Activated CD8-positive, alpha-beta T cell treated with anti-CD3 and anti-CD28 coated beads for 36 hours (primary cell): Measurements from ENCODE around the gene ECSIT. TPM values are rescaled to one million over a fixed set of nuclear protein-coding genes. Genes with fewer than 3 reads are reported as not detected.
A peak's percentile ranks its signal among the peaks of the same experiment; 100 is the strongest.

ENCODE experiments used
- ATAC-seq: fragments of 200-7000 bp; cut with Tn5 transposase; one replicate; pipeline ENCODE4 v1.10.0; 2021; ENCODE audit warnings: mild to moderate bottlenecking, moderate library complexity
- CTCF ChIA-PET: fragments of 350-600 bp; sonication (Branson Sonifier 250); formaldehyde crosslinking; loops from one replicate; lab custom pipeline; 2021; ENCODE audit warnings: antibody characterized with exemption; lab: Charles Lee
- POLR2A ChIA-PET: fragments of 350-600 bp; sonication (Branson Sonifier 250); formaldehyde crosslinking; loops from one replicate; lab custom pipeline; 2021; ENCODE audit warnings: antibody characterized with exemption; lab: Charles Lee
- DNase-seq: peaks from one replicate; pipeline ENCODE4 v3.0.0-alpha.2; 2020
- H3K27ac Mint-ChIP-seq: one replicate; pipeline ENCODE4 v1.8.0; 2021; ENCODE audit warnings: mild to moderate bottlenecking, mixed read lengths
- H3K27me3 Mint-ChIP-seq: one replicate; pipeline ENCODE4 v1.8.0; 2021; ENCODE audit warnings: mixed read lengths
- H3K36me3 Mint-ChIP-seq: one replicate; pipeline ENCODE4 v1.8.0; 2021; ENCODE audit warnings: low read depth, mixed read lengths
- H3K4me1 Mint-ChIP-seq: one replicate; pipeline ENCODE4 v1.8.0; 2021; ENCODE audit warnings: low read depth, mixed read lengths
- H3K4me3 Mint-ChIP-seq: one replicate; pipeline ENCODE4 v1.8.0; 2021; ENCODE audit warnings: mild to moderate bottlenecking, moderate library complexity, mixed read lengths
- H3K9me3 Mint-ChIP-seq: one replicate; pipeline ENCODE4 v1.8.0; 2021; ENCODE audit warnings: mixed read lengths
- intact Hi-C: fragments of 100-400 bp; cut with micrococcal nuclease; formaldehyde crosslinking; loops from one replicate; pipeline ENCODE4 v1.10.0; 2022
- total RNA-seq, 2 experiments: library from RNA; stranded (reverse); gene quantifications; one replicate each; pipeline ENCODE4 v1.2.3, GENCODE V29; 2021
- TF ChIP-seq, protein P1 (sequence below): fragments of 200-600 bp; IDR thresholded peaks from one replicate; pipeline ENCODE4 v1.8.0; 2022; ENCODE audit warnings: antibody characterized with exemption, mild to moderate bottlenecking

ECSIT gene
- total RNA-seq, 2 experiments from 2014 or later: 51.2 to 53.9 TPM

DNA sequence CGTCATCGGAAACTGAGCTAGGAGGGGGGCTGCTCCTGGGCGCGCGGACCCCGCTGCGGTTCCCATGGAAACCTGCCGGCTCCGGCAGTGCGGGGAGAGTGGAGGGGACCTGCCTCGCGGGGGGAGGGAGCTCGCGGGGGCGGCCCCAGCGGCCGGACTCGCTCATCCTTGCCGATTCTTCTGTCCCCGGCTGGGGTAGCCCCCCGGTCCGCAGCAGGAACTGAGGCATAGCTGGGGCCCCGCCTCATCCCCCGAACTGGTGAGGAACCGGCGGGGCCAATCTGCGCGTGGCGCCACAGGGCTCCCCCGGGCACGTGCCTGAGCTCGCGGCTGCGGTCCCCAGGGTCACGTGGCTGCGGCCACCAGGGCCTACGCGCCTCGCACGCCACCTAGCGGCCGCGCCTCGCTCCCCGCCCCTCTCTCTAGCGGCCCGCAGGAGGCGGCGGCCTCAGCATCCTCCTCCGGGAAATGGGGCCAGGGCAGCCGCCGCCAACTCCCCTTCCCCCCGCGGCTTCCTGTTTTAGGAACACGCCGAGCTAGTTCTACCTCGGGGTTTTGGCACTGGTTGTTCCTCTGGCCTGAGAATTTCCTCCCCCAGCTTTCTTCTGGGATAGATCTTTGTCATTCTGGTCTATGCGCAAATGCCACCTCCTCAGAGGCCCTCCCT, 46.4 kb downstream of the ECSIT start:
- peaks cover 21% of the 10 kb centered on the region for H3K27me3 Mint-ChIP-seq
- TF ChIP-seq, protein P1, sequence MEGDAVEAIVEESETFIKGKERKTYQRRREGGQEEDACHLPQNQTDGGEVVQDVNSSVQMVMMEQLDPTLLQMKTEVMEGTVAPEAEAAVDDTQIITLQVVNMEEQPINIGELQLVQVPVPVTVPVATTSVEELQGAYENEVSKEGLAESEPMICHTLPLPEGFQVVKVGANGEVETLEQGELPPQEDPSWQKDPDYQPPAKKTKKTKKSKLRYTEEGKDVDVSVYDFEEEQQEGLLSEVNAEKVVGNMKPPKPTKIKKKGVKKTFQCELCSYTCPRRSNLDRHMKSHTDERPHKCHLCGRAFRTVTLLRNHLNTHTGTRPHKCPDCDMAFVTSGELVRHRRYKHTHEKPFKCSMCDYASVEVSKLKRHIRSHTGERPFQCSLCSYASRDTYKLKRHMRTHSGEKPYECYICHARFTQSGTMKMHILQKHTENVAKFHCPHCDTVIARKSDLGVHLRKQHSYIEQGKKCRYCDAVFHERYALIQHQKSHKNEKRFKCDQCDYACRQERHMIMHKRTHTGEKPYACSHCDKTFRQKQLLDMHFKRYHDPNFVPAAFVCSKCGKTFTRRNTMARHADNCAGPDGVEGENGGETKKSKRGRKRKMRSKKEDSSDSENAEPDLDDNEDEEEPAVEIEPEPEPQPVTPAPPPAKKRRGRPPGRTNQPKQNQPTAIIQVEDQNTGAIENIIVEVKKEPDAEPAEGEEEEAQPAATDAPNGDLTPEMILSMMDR: peak; percentile 93
- H3K36me3 Mint-ChIP-seq: peaks cover 8% of the 10 kb centered on the region
- intact Hi-C loops: no loop called here
- H3K4me1 Mint-ChIP-seq: peaks cover 18% of the 10 kb centered on the region
- POLR2A ChIA-PET: interaction anchor here (0.6 to 1.6 kb wide), 15 partner anchors 16 to 1141 kb away, joined by 3 to 8 read pairs (median 4); partner anchors contain the start of genes ELOF1, ODAD3 and ZNF653
- peak overlapping the region; percentile 83 for H3K27ac Mint-ChIP-seq
- no peaks in the 10 kb centered on the region for H3K9me3 Mint-ChIP-seq
- peak overlapping the region; percentile 70 for H3K4me3 Mint-ChIP-seq
- DNase-seq (peak; percentile 94), ATAC-seq (peak; percentile 59)
- CTCF ChIA-PET: interaction anchor here (0.6 to 3.4 kb wide), 51 partner anchors 9 to 674 kb away, joined by 3 to 38 read pairs (median 5); partner anchors contain the start of genes ANGPTL8, CCDC159, ECSIT and ELOF1

DNA sequence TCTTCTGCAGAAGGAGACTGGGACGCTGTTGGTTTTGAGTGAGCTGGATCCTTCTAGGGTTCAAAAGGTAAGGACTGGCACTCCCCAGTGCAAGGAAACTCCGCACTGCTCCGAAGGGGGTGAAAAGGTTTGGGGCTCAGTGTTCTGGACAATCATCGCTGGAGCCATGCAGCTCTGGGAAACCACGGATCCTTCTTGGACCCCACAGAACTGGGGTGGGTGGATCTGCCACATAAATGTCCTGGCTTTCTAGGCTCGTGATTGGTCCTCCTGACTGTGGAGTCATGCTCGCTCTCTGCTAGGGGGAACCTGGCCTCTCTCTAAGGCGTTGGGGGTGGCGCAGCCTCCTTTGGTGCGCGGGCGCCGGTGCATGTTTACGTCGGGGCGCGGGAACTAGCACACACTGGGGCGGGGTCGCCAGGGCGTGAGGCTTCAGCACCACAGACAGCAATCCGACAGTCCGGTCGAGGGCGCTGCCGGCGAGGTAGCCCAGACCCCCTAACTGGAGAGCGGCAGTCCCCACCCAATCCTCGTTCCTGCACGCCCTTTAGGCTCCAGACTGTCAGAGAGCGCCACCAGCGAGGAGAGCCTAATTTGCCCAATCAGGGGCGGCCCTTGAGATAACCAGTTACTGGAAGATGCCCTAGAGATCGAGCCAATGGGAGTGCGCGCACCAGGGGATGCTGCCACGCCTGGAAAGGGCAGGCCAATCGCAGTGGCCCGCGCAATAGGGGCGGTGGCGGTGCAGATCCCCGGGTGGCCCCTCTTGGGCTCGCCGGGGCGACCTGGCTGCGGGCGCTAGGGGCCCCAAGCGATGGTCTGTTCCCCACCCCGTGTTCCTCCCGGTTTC, 47.2 kb downstream of the ECSIT start:
- ATAC-seq (peak; percentile 91), DNase-seq (peak; percentile 96)
- TF ChIP-seq, protein P1: no peak
- Mint-ChIP-seq H3K4me1 (peaks cover 18% of the 10 kb centered on the region), H3K9me3 (no peaks in the 10 kb centered on the region), H3K27me3 (peaks cover 26% of the 10 kb centered on the region), H3K4me3 (peak overlapping the region; percentile 70), H3K36me3 (peaks cover 8% of the 10 kb centered on the region), H3K27ac (peak overlapping the region; percentile 83)
- CTCF ChIA-PET: interaction anchor here (0.6 to 3.4 kb wide), 45 partner anchors 8 to 675 kb away, joined by 3 to 38 read pairs (median 5); partner anchors contain the start of genes ANGPTL8, CCDC159, ECSIT and EPOR
- POLR2A ChIA-PET: interaction anchor here (0.8 to 1.6 kb wide), 13 partner anchors 17 to 143 kb away, joined by 3 to 8 read pairs (median 4); partner anchors contain the start of genes CCDC159, ELOF1, ODAD3 and ZNF653
- intact Hi-C loops: no loop called here

DNA sequence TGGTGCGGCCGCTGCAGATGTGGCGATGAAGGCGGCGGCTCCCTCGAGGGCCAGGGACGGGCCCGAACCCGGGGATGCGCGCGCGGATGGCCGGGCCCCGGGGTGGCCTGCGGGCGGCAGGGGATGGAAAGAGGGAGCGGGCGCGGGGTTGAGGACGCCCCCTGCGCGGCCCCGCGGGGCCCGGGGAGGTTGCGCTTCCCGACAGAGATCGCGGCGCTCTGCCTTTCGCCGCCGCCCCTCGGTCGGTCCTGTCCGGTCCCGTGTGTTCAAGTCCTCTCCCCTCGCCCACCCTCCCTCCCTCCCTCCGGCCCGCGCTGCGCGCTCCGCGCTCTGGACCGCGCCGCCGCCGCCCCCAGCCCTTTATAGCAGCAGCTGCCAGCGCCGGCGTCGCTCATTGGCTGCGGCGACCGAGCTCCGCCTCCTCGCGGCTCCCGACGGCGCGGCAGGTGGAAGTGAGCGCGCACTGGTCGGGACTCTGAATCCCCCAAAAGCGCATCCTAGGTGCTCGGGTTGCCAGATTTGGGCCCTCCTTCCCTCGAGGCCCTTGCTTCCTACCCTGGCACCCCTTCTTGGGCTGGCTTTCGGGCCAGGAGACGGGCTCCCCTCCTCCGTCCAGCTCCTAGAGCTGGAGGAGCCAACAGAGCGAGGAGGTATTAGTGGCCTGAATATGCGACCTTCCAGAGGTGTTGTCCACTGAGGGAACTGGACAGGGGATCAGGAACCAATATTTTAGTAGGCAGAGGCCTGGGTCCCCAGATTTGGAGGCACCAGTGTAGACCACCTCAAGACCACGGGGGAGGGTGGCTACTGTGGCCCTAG, 48.0 kb downstream of the ECSIT start, which contains the start of gene ELAVL3:
TSS of gene ELAVL3 (minus strand) at position 332 of the 819 bp plus-strand sequence. CDS start 438 bp downstream, outside the sequence.
- TF ChIP-seq, protein P1: no peak
- H3K4me1 Mint-ChIP-seq: peaks cover 18% of the 10 kb centered on the region
- CTCF ChIA-PET: interaction anchor here (2.1 to 3.4 kb wide), 4 partner anchors 48 to 237 kb away, joined by 6 to 38 read pairs (median 19); partner anchors contain the start of genes ECSIT and SWSAP1
- ATAC-seq (no peak), DNase-seq (peak; percentile 19)
- no peaks in the 10 kb centered on the region for H3K9me3 Mint-ChIP-seq
- H3K27me3 Mint-ChIP-seq: peaks cover 26% of the 10 kb centered on the region
- peaks cover 8% of the 10 kb centered on the region for H3K36me3 Mint-ChIP-seq
- intact Hi-C loops: no loop called here
- peak within 1 kb of the TSS; percentile 63 for H3K27ac Mint-ChIP-seq
- peak within 1 kb of the TSS; percentile 70 for H3K4me3 Mint-ChIP-seq
- POLR2A ChIA-PET: interaction anchor here (1.0 kb wide), 1 partner anchor 134 kb away, joined by 3 read pairs; the partner anchor contains the start of gene CCDC159

DNA sequence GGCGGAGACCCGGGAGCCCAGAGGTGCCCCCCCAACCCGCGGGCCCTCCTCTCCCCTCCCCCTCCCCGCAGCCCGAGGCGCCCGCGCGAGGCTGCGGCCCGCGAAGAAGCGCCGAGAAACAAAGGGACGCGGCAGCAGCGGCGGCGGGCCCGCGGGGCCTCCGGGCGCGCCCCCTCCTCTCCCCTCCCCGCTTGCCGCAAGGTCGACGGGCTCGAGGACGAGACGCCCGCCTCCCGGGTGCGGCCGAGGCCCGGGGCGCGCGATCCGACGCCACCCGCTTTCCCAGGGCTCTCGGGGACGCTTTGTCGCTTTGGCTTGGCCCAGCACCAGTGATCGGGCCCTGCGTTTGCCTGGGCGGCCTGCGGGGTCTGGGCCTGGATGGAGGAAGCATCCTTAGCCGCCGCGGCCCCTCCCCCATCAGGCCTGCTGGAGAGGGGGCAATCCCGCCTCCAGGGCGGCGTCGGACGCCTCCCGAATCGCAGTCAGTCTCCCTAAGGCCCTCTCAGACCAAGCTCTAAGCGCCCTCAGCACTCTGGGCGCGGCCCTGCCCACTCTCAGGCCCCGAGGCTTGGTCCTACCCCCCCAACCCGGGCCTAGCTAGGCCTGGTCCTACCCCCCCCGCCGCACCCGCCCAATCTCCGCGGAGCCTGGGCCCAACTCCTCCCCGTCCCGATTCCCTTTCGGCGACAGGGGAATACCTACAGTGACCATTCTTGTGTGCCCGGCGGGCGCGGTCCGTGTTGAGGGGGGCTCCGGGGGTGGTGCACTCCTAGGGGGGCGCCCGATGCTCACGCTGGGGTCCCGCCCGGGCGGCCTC, 48.8 kb downstream of the ECSIT start:
- peaks cover 26% of the 10 kb centered on the region for H3K27me3 Mint-ChIP-seq
- CTCF ChIA-PET: interaction anchor here (3.1 to 3.4 kb wide), 2 partner anchors 98 to 104 kb away, joined by 29 to 38 read pairs; partner anchors contain the start of gene SWSAP1
- no peak overlapping the region for H3K27ac Mint-ChIP-seq
- H3K4me3 Mint-ChIP-seq: no peak overlapping the region
- H3K9me3 Mint-ChIP-seq: no peaks in the 10 kb centered on the region
- no peak for DNase-seq
- H3K4me1 Mint-ChIP-seq: peaks cover 18% of the 10 kb centered on the region
- intact Hi-C loops: loop anchor here (10.0 kb wide), 1 partner anchor 185 kb away; the partner anchor contains the start of gene TSPAN16
- peaks cover 6% of the 10 kb centered on the region for H3K36me3 Mint-ChIP-seq
- TF ChIP-seq, protein P1: no peak
- no peak for ATAC-seq
- POLR2A ChIA-PET: interaction anchor here (0.7 to 1.0 kb wide), 2 partner anchors 134 to 254 kb away, joined by 3 read pairs; partner anchors contain the start of gene CCDC159
